Measurements from ENCODE around the gene IFFO2. TPM values are rescaled to one million over a fixed set of nuclear protein-coding genes. Genes with fewer than 3 reads are reported as not detected.

The IFFO2 gene
- total RNA-seq, 8 experiments from 2014 or later, result 2.8 to 24.2 (median 6.3) TPM

GRCh38 chr1:18936814-18937481, 19.5 kb downstream of the IFFO2 start:
- peaks cover 6 to 18% of the 10 kb centered on the region in 2 donors for H3K4me1 ChIP-seq (replicated peaks in 1 of 2)
- H3K27ac ChIP-seq, result no peak overlapping the region
- WGBS, 10 experiments, result 50 to 100% (median 82%) methylated on average over 1 to 8 of the region's 11 CpGs; no CpG with 5 or more reads in 2 of the 10 experiments
- ATAC-seq (replicated peaks in 6 of 8), result no peak
- H3K4me3 ChIP-seq, result no peak overlapping the region
- in situ Hi-C loops (cut with MboI; ENCODE audit: low pct_unique_long_range_greater_than_20kb in 2 of 9, low sequenced_read_pairs in 9 of 9, unreplicated experiment in 9 of 9), result no loop called here

- 93 to 100% (median 97%) methylated on average over 1 to 3 of the region's 3 CpGs; no CpG with 5 or more reads in 6 of the 10 experiments for WGBS, 10 experiments
- Histone ChIP-seq H3K27ac (no peak overlapping the region), H3K4me1 (replicated peaks in 1 of 2) (peaks cover 6 to 13% of the 10 kb centered on the region in 2 donors), H3K4me3 (no peak overlapping the region)
- in situ Hi-C loops (cut with MboI; ENCODE audit: low pct_unique_long_range_greater_than_20kb in 2 of 9, low sequenced_read_pairs in 9 of 9, unreplicated experiment in 9 of 9), result no loop called here
- ATAC-seq (replicated peaks in 6 of 8), result no peak
These were observed 20.0 kb downstream of the IFFO2 start for GRCh38 chr1:18936471-18936813.

- H3K4me1 ChIP-seq (replicated peaks in 1 of 2), result peaks cover 6 to 7% of the 10 kb centered on the region in 2 donors
- no peak overlapping the region for H3K4me3 ChIP-seq
- 57 to 85% (median 77%) methylated on average over 5 to 14 of the region's 14 CpGs; no CpG with 5 or more reads in 1 of the 10 experiments for WGBS, 10 experiments
- no peak for ATAC-seq (replicated peaks in 6 of 8)
- in situ Hi-C loops (cut with MboI; ENCODE audit: low pct_unique_long_range_greater_than_20kb in 2 of 9, low sequenced_read_pairs in 9 of 9, unreplicated experiment in 9 of 9), result no loop called here
- H3K27ac ChIP-seq, result no peak overlapping the region
These were observed 22.1 kb downstream of the IFFO2 start for GRCh38 chr1:18934205-18935000.

DNA sequence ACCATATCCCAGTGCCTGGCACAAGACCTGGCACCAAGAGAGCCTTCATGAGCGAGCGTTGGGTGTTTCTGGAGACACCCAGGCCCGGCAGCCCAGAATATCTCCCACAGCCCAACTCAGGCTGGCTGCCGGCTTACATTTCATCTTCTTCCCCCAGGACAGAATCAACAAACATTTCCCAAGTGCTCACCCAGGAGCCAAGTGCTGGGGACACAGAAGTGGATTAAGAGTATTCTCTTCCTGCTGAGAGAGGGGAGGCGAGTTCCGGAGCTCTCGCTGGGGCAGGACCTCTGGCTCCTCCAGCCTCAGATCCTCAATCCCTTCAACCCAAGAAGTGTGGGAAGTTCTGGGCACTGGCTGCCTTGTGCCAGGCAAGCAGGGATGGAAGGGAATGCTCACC, 23.6 kb downstream of the IFFO2 start:
- no peak for ATAC-seq (replicated peaks in 6 of 8)
- no peak overlapping the region for H3K4me3 ChIP-seq
- no peak overlapping the region for H3K27ac ChIP-seq
- in situ Hi-C loops (cut with MboI; ENCODE audit: low pct_unique_long_range_greater_than_20kb in 2 of 9, low sequenced_read_pairs in 9 of 9, unreplicated experiment in 9 of 9), result no loop called here
- H3K4me1 ChIP-seq (replicated peaks in 1 of 2), result peaks cover under 1 to 3% of the 10 kb centered on the region in 2 donors
- 87 to 90% (median 87%) methylated on average over 2 to 4 of the region's 7 CpGs; no CpG with 5 or more reads in 7 of the 10 experiments for WGBS, 10 experiments

- peaks cover 3 to 6% of the 10 kb centered on the region in 2 donors for H3K4me1 ChIP-seq (replicated peaks in 1 of 2)
- H3K4me3 ChIP-seq, result no peak overlapping the region
- in situ Hi-C loops (cut with MboI; ENCODE audit: low pct_unique_long_range_greater_than_20kb in 2 of 9, low sequenced_read_pairs in 9 of 9, unreplicated experiment in 9 of 9), result no loop called here
- ATAC-seq (replicated peaks in 6 of 8), result no peak
- WGBS, 10 experiments, result 55 to 92% (median 90%) methylated on average over 2 to 4 of the region's 5 CpGs; no CpG with 5 or more reads in 7 of the 10 experiments
- no peak overlapping the region for H3K27ac ChIP-seq
These were observed 24.1 kb downstream of the IFFO2 start for GRCh38 chr1:18932387-18932786.

DNA sequence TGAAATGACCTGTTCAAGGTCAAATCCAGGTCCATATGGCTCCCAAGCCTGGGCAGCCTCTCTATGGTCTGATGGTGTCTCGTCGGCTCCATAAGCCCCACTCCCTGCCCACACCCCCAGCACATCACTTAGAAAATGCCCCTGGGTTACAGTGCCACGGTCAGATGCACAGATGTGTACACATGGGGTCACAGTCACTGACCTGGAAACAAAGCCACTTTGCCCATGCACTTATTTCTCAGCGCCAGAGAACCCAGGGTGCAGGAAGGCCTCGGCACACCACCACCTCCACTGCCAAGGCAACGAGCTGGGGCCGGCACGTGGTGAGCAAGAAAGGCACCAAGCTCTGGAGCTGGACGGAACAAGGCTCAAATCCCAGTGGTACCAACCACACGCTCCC, 24.7 kb downstream of the IFFO2 start:
- in situ Hi-C loops (cut with MboI; ENCODE audit: low pct_unique_long_range_greater_than_20kb in 2 of 9, low sequenced_read_pairs in 9 of 9, unreplicated experiment in 9 of 9), result no loop called here
- WGBS, 10 experiments, result 56 to 92% (median 67%) methylated on average over 2 to 10 of the region's 10 CpGs; no CpG with 5 or more reads in 5 of the 10 experiments

DNA sequence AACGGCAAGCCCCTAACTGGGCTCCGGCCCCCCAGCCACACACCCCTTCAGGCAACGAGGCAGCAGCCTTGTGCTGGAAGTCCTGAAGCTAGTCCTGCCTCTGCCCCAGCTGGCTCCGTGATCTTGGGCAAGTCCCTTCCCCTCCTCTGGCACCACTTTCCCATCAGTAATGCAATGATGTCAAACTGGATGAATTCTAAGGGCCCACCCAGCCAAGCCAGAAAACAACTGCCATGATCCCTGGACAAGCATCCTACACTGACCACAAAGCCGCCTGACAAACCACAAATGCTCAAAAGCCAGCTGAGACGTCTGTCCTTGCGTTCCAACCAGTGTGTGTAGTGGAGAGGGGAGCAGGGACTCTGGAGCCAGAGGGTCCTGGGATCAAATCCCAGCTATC, 26.8 kb downstream of the IFFO2 start:
- in situ Hi-C loops (cut with MboI; ENCODE audit: low pct_unique_long_range_greater_than_20kb in 2 of 9, low sequenced_read_pairs in 9 of 9, unreplicated experiment in 9 of 9), result no loop called here
- 55 to 93% (median 84%) methylated on average over 3 to 6 of the region's 7 CpGs; no CpG with 5 or more reads in 6 of the 10 experiments for WGBS, 10 experiments
- peaks cover 11 to 22% of the 10 kb centered on the region in 2 donors for H3K4me1 ChIP-seq (replicated peaks in 1 of 2)
- peak in 2 of 8 experiments; percentile 40 to 47 for ATAC-seq (replicated peaks in 6 of 8)
- no peak overlapping the region for H3K27ac ChIP-seq
- no peak overlapping the region for H3K4me3 ChIP-seq

More for the DNA sequence above, 24.7 kb downstream of the IFFO2 start:
- Histone ChIP-seq H3K27ac (no peak overlapping the region), H3K4me3 (no peak overlapping the region), H3K4me1 (replicated peaks in 1 of 2) (peaks cover 3 to 9% of the 10 kb centered on the region in 2 donors)
- ATAC-seq (replicated peaks in 6 of 8), result no peak

- H3K4me3 ChIP-seq, result no peak overlapping the region
- H3K4me1 ChIP-seq (replicated peaks in 1 of 2), result peaks cover 12 to 29% of the 10 kb centered on the region in 2 donors
- no peak for ATAC-seq (replicated peaks in 6 of 8)
- WGBS, 10 experiments, result 73 to 100% (median 79%) methylated on average over 1 to 6 of the region's 6 CpGs; no CpG with 5 or more reads in 4 of the 10 experiments
- in situ Hi-C loops (cut with MboI; ENCODE audit: low pct_unique_long_range_greater_than_20kb in 2 of 9, low sequenced_read_pairs in 9 of 9, unreplicated experiment in 9 of 9), result no loop called here
- H3K27ac ChIP-seq, result no peak overlapping the region
These were observed 27.5 kb downstream of the IFFO2 start for GRCh38 chr1:18928985-18929384.

GRCh38 chr1:18928406-18928805, 28.1 kb downstream of the IFFO2 start:
- no peak overlapping the region for H3K4me3 ChIP-seq
- no peak for ATAC-seq (replicated peaks in 6 of 8)
- peaks cover 18 to 35% of the 10 kb centered on the region in 2 donors for H3K4me1 ChIP-seq (replicated peaks in 1 of 2)
- in situ Hi-C loops (cut with MboI; ENCODE audit: low pct_unique_long_range_greater_than_20kb in 2 of 9, low sequenced_read_pairs in 9 of 9, unreplicated experiment in 9 of 9), result no loop called here
- WGBS, 10 experiments, result 17 to 87% (median 63%) methylated on average over 1 to 5 of the region's 8 CpGs; no CpG with 5 or more reads in 6 of the 10 experiments
- H3K27ac ChIP-seq, result no peak overlapping the region

DNA sequence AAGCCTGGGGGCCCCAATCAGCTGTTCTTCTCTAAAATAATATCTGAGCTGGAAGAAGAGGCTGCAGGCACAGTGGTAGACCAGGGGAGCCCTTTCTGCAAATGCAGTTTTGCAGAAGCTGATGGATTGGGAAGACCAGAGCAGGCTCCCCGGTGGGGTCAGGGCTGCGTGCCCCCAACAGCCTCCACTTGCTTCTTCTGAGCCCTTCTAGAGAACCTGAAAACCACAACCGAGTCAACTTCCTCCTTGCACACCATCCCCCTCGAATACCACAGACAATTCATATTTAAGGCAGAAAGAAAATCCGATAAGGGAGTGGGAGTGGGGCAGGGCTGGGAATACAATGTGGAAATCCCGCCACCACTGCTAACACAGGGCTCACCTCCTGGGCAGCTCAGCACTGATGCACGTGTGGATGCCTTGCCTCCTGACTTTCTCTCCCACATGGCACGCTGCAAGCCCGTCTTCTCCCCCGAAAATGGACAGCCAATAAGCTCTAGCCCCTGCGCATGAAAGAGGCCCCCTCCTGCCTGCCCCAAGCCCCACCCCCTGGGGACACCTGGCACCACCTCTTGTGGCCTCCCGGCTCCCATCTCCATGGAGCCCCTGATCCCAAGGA, 28.7 kb downstream of the IFFO2 start:
- peaks cover 25 to 42% of the 10 kb centered on the region in 2 donors for H3K4me1 ChIP-seq (replicated peaks in 1 of 2)
- ATAC-seq (replicated peaks in 6 of 8), result peak in 2 of 8 experiments; percentile 15 to 17
- no peak overlapping the region for H3K4me3 ChIP-seq
- in situ Hi-C loops (cut with MboI; ENCODE audit: low pct_unique_long_range_greater_than_20kb in 2 of 9, low sequenced_read_pairs in 9 of 9, unreplicated experiment in 9 of 9), result no loop called here
- 0 to 100% (median 55%) methylated on average over 1 to 8 of the region's 12 CpGs; no CpG with 5 or more reads in 1 of the 10 experiments for WGBS, 10 experiments
- no peak overlapping the region for H3K27ac ChIP-seq

DNA sequence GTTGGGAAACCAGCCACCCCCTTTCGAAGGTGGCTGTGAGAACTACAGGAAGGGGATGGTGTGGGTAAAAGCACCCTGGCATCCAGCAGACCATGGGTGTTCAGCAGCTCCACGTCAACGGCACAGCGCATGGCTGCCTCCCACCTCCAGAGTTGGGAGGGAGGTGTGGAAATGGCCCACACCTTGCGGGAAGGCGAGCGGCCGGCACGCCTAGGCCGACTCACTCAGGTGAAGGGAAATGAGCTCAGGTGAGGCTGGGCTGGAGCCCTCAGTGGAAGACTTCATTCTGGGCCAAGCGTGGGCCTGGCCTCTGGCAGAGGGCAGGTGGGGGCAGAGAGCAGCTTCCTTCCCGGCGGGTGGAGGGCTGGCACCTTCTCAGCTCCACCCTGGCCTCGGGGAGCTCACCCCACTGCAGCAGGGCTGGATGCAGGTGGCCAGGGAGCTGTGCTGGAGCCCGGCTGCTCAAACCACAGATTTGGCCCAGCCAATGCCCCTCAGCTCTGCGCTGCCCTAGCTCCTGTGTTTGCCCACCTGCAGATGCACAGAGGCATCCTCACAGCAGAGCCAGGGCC, 29.3 kb downstream of the IFFO2 start:
- Histone ChIP-seq H3K27ac (no peak overlapping the region), H3K4me3 (no peak overlapping the region), H3K4me1 (replicated peaks in 1 of 2) (peaks cover 30 to 48% of the 10 kb centered on the region in 2 donors)
- 25 to 100% (median 87%) methylated on average over 1 to 15 of the region's 16 CpGs; no CpG with 5 or more reads in 3 of the 10 experiments for WGBS, 10 experiments
- in situ Hi-C loops (cut with MboI; ENCODE audit: low pct_unique_long_range_greater_than_20kb in 2 of 9, low sequenced_read_pairs in 9 of 9, unreplicated experiment in 9 of 9), result no loop called here
- no peak for ATAC-seq (replicated peaks in 6 of 8)

DNA sequence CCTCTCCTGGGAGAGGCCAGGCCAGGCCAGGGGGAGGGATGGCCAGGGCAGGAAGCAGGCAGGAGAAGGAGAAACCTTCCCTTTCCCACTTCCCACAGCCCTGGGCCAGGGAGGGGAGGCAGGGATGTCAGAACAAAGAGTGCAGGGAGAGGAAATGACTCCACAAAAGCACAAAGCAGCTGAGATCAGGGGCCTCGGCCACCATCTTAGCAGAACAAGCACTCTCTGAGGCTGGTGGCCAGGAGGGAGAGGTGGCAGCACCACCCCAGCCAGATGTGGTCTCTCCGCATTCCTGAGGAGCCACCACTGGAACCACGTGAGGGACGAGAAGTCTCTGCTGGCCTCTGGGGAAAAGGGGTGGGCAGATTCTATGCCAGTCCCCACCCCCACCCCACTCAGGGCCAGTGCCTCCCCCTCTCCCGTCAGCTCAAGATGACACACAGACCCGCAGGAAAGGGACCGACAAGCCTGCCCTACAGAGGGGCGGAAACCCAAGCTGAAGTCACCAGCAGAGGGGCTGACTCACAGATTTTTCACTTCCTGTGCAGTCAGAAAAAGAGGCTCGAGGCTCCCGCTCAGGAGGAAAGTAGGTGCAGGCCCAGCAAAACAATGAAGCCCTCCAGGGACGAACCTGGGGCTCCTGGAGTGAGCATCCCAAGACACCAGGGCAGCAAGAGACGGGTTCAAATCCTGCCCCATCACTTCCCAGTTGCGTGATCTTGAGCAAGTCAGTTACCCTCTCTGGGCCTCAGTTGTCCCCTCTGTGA, 30.0 kb downstream of the IFFO2 start:
- in situ Hi-C loops (cut with MboI; ENCODE audit: low pct_unique_long_range_greater_than_20kb in 2 of 9, low sequenced_read_pairs in 9 of 9, unreplicated experiment in 9 of 9), result no loop called here
- H3K27ac ChIP-seq, result no peak overlapping the region
- WGBS, 10 experiments, result 10 to 64% (median 33%) methylated on average over 1 to 3 of the region's 13 CpGs; no CpG with 5 or more reads in 7 of the 10 experiments
- H3K4me1 ChIP-seq (replicated peaks in 1 of 2), result peaks cover 34 to 51% of the 10 kb centered on the region in 2 donors
- peak in 7 of 8 experiments; percentile 23 to 65 (median 53) for ATAC-seq (replicated peaks in 6 of 8)
- no peak overlapping the region for H3K4me3 ChIP-seq

Data from motor neuron (in vitro differentiated cells).